Esophagus squamous epithelium (tissue), 5 donors: ENCODE measurements around the gene TBC1D14. TPM values are rescaled to one million over a fixed set of nuclear protein-coding genes. Genes with fewer than 3 reads are reported as not detected.

ENCODE experiments used
- DNase-seq: peaks from one replicate; lab custom pipeline; 2025; lab: John Stamatoyannopoulos, UW
- H3K27ac ChIP-seq, 4 donors: fragments of 200-600 bp; sonication (generic); one replicate each; pipeline ENCODE4 v1.5.1; 2016 to 2019; ENCODE audit warnings: mild to moderate bottlenecking in 1 of 4
- H3K27me3 ChIP-seq, 4 donors: fragments of 200-600 bp; sonication (generic); 1 replicate in 3 of 4; 2 replicates in 1 of 4; pipeline versions ENCODE4 v1.5.1 to v1.6.0; 2017 to 2021; ENCODE audit warnings: antibody characterized with exemption in 1 of 4
- H3K36me3 ChIP-seq, 3 donors: fragments of 200-600 bp; sonication (generic); one replicate each; pipeline ENCODE4 v1.5.1; 2016 to 2019
- H3K4me1 ChIP-seq, 3 donors: fragments of 200-600 bp; sonication (generic); one replicate each; pipeline ENCODE4 v1.5.1; 2017 to 2019
- H3K4me3 ChIP-seq, 4 donors: fragments of 200-600 bp; sonication (generic); 1 replicate in 3 of 4; 2 replicates in 1 of 4; pipeline ENCODE4 v1.5.1; 2016 to 2019; ENCODE audit warnings: mild to moderate bottlenecking in 2 of 4, moderate library complexity in 1 of 4
- H3K9me3 ChIP-seq, 3 donors: fragments of 200-600 bp; sonication (generic); one replicate each; pipeline ENCODE4 v1.5.1; 2016 to 2019
- CTCF ChIP-seq, 6 experiments: fragments of 450-650 bp in 4 of 6; fragments of 200-600 bp in 2 of 6; sonication (generic) in 2 of 6; IDR thresholded peaks; one replicate each; pipeline ENCODE4 v1.5.1; 2016 to 2019; ENCODE audit warnings: antibody characterized with exemption in 6 of 6, mild to moderate bottlenecking in 4 of 6, moderate library complexity in 4 of 6
- POLR2A ChIP-seq, 4 donors: fragments of 450-650 bp; IDR thresholded peaks; one replicate each; pipeline ENCODE4 v1.6.1; 2017; ENCODE audit warnings: antibody characterized with exemption in 4 of 4, mild to moderate bottlenecking in 4 of 4, moderate library complexity in 3 of 4
- WGBS, 2 donors: methylation state at CpG; one replicate each; pipeline ENCODE4 v1.1.5; 2018; 5-methylcytosine and 5-hydroxymethylcytosine counted together
- intact Hi-C: fragments of 100-400 bp; cut with DNase I; formaldehyde crosslinking; loops from one replicate; pipeline ENCODE4 v1.15.0; 2022
- total RNA-seq, 4 donors: library from RNA; depleted of rRNA; stranded (reverse); fragments of >200 nt; gene quantifications; one replicate each; pipeline ENCODE4 v1.1.0, GENCODE V29; 2016
- donor health status: DM: yes; HTN: yes; CAD: no.

The TBC1D14 gene
- total RNA-seq, 4 donors from 2014 or later, result 28.2 to 50.4 (median 42.1) TPM

- H3K4me1 ChIP-seq, result peaks cover 12 to 47% (median 28%) of the 10 kb centered on the region in 3 donors
- H3K4me3 ChIP-seq, result peak overlapping the region; percentile 74 to 95 (median 94)
- H3K36me3 ChIP-seq, result peaks cover 0 to 17% (median 10%) of the 10 kb centered on the region in 3 donors
- H3K27me3 ChIP-seq, result no peaks in the 10 kb centered on the region
- H3K9me3 ChIP-seq, result no peaks in the 10 kb centered on the region
- no peak for DNase-seq
- WGBS, 2 donors, result 0% methylated on average over 6 to 9 of the region's 50 CpGs
- peak in 1 of 4 donors; percentile 51 for TF ChIP-seq POLR2A (IDR thresholded peaks at IDR 0.05)
- TF ChIP-seq CTCF (IDR thresholded peaks at IDR 0.05), result no peak
- intact Hi-C loops, result loop anchor here (5.0 kb wide), 2 partner anchors 81 to 161 kb away; partner anchors contain the start of gene TBC1D14
- peak overlapping the region; percentile 89 to 97 (median 94) for H3K27ac ChIP-seq
Measured at GRCh38 chr4:7068279-7068842, 158.7 kb downstream of the TBC1D14 start.

GRCh38 chr4:7068883-7069282 lies 159.3 kb downstream of the TBC1D14 start:
- peaks cover 0 to 12% (median 6%) of the 10 kb centered on the region in 3 donors for H3K36me3 ChIP-seq
- H3K27me3 ChIP-seq, result no peaks in the 10 kb centered on the region
- TF ChIP-seq CTCF (IDR thresholded peaks at IDR 0.05), result no peak
- TF ChIP-seq POLR2A (IDR thresholded peaks at IDR 0.05), result no peak
- intact Hi-C loops, result loop anchor here (5.0 kb wide), 2 partner anchors 82 to 162 kb away; partner anchors contain the start of gene TBC1D14
- peak overlapping the region; percentile 89 to 97 (median 94) for H3K27ac ChIP-seq
- peaks cover 12 to 47% (median 28%) of the 10 kb centered on the region in 3 donors for H3K4me1 ChIP-seq
- no peaks in the 10 kb centered on the region for H3K9me3 ChIP-seq
- H3K4me3 ChIP-seq, result peak overlapping the region; percentile 74 to 95 (median 94)
- no peak for DNase-seq
- 6 to 10% methylated on average over 7 to 15 of the region's 20 CpGs for WGBS, 2 donors

GRCh38 chr4:7070729-7071511 lies 161.3 kb downstream of the TBC1D14 start:
- intact Hi-C loops, result loop anchor here (5.0 kb wide), 1 partner anchor 99 kb away; no protein-coding TSS in a partner anchor
- no peak overlapping the region for H3K4me3 ChIP-seq
- 41 to 53% methylated on average over 15 to 16 of the region's 23 CpGs for WGBS, 2 donors
- TF ChIP-seq CTCF (IDR thresholded peaks at IDR 0.05), result peak; percentile 96 to 99 (median 98)
- TF ChIP-seq POLR2A (IDR thresholded peaks at IDR 0.05), result no peak
- DNase-seq, result no peak
- no peak overlapping the region for H3K27ac ChIP-seq
- no peaks in the 10 kb centered on the region for H3K36me3 ChIP-seq
- no peaks in the 10 kb centered on the region for H3K9me3 ChIP-seq
- H3K27me3 ChIP-seq, result no peaks in the 10 kb centered on the region
- peaks cover 12 to 34% (median 22%) of the 10 kb centered on the region in 3 donors for H3K4me1 ChIP-seq

GRCh38 chr4:7073059-7073458 lies 163.4 kb downstream of the TBC1D14 start:
- Histone ChIP-seq H3K4me3 (no peak overlapping the region), H3K4me1 (peaks cover 0 to 19% (median 10%) of the 10 kb centered on the region in 3 donors), H3K27ac (no peak overlapping the region), H3K36me3 (no peaks in the 10 kb centered on the region), H3K9me3 (no peaks in the 10 kb centered on the region), H3K27me3 (no peaks in the 10 kb centered on the region)
- intact Hi-C loops, result loop anchor here (5.0 kb wide), 1 partner anchor 101 kb away; no protein-coding TSS in a partner anchor
- 69 to 82% methylated on average over 3 to 4 of the region's 14 CpGs for WGBS, 2 donors
- no peak for TF ChIP-seq CTCF (IDR thresholded peaks at IDR 0.05)
- TF ChIP-seq POLR2A (IDR thresholded peaks at IDR 0.05), result no peak
- no peak for DNase-seq
